ENCODE measurements around the gene PCDHB8.
"Not testable (repeated sequence)": the region's sequence is repeated elsewhere in the genome, so short reads cannot be mapped to it uniquely, and the experiment has no call there.

Gene PCDHB8

GRCh38 chr5:141177577-141178191, at the start of gene PCDHB8:
Gene PCDHB8 (plus strand): TSS chr5:141177790. CDS start chr5:141178035, 245 bp downstream.
- DNase-seq = not testable (repeated sequence)

- DNase-seq = no peak
These were observed 42.4 kb upstream of the PCDHB8 start, which contains the start of gene PCDHB5 for GRCh38 chr5:141135030-141135717. Gene PCDHB5 (plus strand): TSS chr5:141135206. CDS start chr5:141135435, 229 bp downstream.

GRCh38 chr5:141135718-141136266, 41.8 kb upstream of the PCDHB8 start:
- no peak for DNase-seq

GRCh38 chr5:141137346-141137745, 40.2 kb upstream of the PCDHB8 start:
- DNase-seq = not testable (repeated sequence)

GRCh38 chr5:141149812-141150211, 27.8 kb upstream of the PCDHB8 start, which contains the start of gene PCDHB6:
Gene PCDHB6 (plus strand): TSS chr5:141150057. CDS start chr5:141150258, 201 bp downstream.
- no peak for DNase-seq

GRCh38 chr5:141150224-141150992, 27.2 kb upstream of the PCDHB8 start:
- no peak for DNase-seq

GRCh38 chr5:141150993-141151325, 26.6 kb upstream of the PCDHB8 start:
- no peak for DNase-seq

- DNase-seq = not testable (repeated sequence)
These were observed 26.0 kb upstream of the PCDHB8 start for GRCh38 chr5:141151632-141152031.

- not testable (repeated sequence) for DNase-seq
These were observed 25.5 kb upstream of the PCDHB8 start for GRCh38 chr5:141152096-141152495.

GRCh38 chr5:141155540-141156374, 21.8 kb upstream of the PCDHB8 start:
- no peak for DNase-seq

GRCh38 chr5:141157356-141157755, 20.2 kb upstream of the PCDHB8 start:
- DNase-seq = not testable (repeated sequence)

- DNase-seq = not testable (repeated sequence)
These were observed 19.7 kb upstream of the PCDHB8 start for GRCh38 chr5:141157901-141158300.

- DNase-seq = peak in 1 of 2 donors; percentile 2
These were observed 5.0 kb upstream of the PCDHB8 start, which contains the start of gene PCDHB7 for GRCh38 chr5:141172381-141173204. Gene PCDHB7 (plus strand): TSS chr5:141172644. CDS start chr5:141172836, 192 bp downstream.

- DNase-seq = not testable (repeated sequence)
These were observed 3.1 kb upstream of the PCDHB8 start for GRCh38 chr5:141174291-141175104.

GRCh38 chr5:141175933-141176332, 1.7 kb upstream of the PCDHB8 start:
- DNase-seq = no peak

- DNase-seq = not testable (repeated sequence)
These were observed 1.8 kb downstream of the PCDHB8 start for GRCh38 chr5:141179371-141179770.

- not testable (repeated sequence) for DNase-seq
These were observed 2.3 kb downstream of the PCDHB8 start for GRCh38 chr5:141179876-141180275.

- no peak for DNase-seq
These were observed 2.7 kb downstream of the PCDHB8 start for GRCh38 chr5:141180313-141180712.

- DNase-seq = peak in 1 of 2 donors; percentile 2
These were observed 4.7 kb downstream of the PCDHB8 start, which contains the start of gene PCDHB16 for GRCh38 chr5:141182248-141182647. Gene PCDHB16 (plus strand): TSS chr5:141182387. CDS start chr5:141182560, 173 bp downstream.
